ENCODE data around the gene XDH. TPM values are rescaled to one million over a fixed set of nuclear protein-coding genes. Genes with fewer than 3 reads are reported as not detected.

XDH gene
- total RNA-seq, 1 experiment from 2014 or later: 7.7 TPM

GRCh38 chr2:31359229-31359628, 55.3 kb downstream of the XDH start:
- BruUV-seq (replicated peaks): no TSS peak
- H3K27ac ChIP-seq: no peak overlapping the region
- H3K79me2 ChIP-seq (ENCODE audit: low read depth): no peaks in the 10 kb centered on the region
- no peaks in the 10 kb centered on the region for H3K4me1 ChIP-seq (replicated peaks; ENCODE audit: insufficient read depth)
- no peak for TF ChIP-seq EZH2 (IDR thresholded peaks at IDR 0.05; ENCODE audit: low read depth)
- TF ChIP-seq CTCF (conservative IDR thresholded peaks at IDR 0.05): no peak
- H3K9me2 ChIP-seq (ENCODE audit: insufficient read depth): no peaks in the 10 kb centered on the region
- ChIA-PET POLR2A (ENCODE audit: unreplicated experiment) (no interaction called here), CTCF (no interaction called here)
- intact Hi-C loops (cut with micrococcal nuclease; ENCODE audit: unreplicated experiment): no loop called here
- H3F3A ChIP-seq (ENCODE audit: insufficient read depth, low read depth): peaks cover 3% of the 10 kb centered on the region; the same call in 1 of the 2 replicates
- H3K4me3 ChIP-seq: no peak overlapping the region
- no peaks in the 10 kb centered on the region for H3K9me3 ChIP-seq (ENCODE audit: insufficient read depth, low read depth)
- no peak overlapping the region for H2AFZ ChIP-seq
- no peak for DNase-seq
- no peaks in the 10 kb centered on the region for H4K20me1 ChIP-seq (ENCODE audit: insufficient read depth)
- no peaks in the 10 kb centered on the region for H3K27me3 ChIP-seq (ENCODE audit: insufficient read depth, low read depth)
- H3K36me3 ChIP-seq (ENCODE audit: low read depth): peaks cover 22% of the 10 kb centered on the region
- no peak overlapping the region for H3K4me2 ChIP-seq

- no TSS peak for BruUV-seq (replicated peaks)
- Histone ChIP-seq H3K79me2 (ENCODE audit: low read depth) (no peaks in the 10 kb centered on the region), H4K20me1 (ENCODE audit: insufficient read depth) (no peaks in the 10 kb centered on the region), H3K9me2 (ENCODE audit: insufficient read depth) (peaks cover 3% of the 10 kb centered on the region; the same call in 1 of the 2 replicates), H2AFZ (no peak overlapping the region), H3K4me2 (no peak overlapping the region), H3K27ac (no peak overlapping the region), H3F3A (ENCODE audit: insufficient read depth, low read depth) (peaks cover 3% of the 10 kb centered on the region; the same call in 1 of the 2 replicates), H3K27me3 (ENCODE audit: insufficient read depth, low read depth) (no peaks in the 10 kb centered on the region), H3K4me3 (no peak overlapping the region), H3K9me3 (ENCODE audit: insufficient read depth, low read depth) (no peaks in the 10 kb centered on the region), H3K4me1 (replicated peaks; ENCODE audit: insufficient read depth) (no peaks in the 10 kb centered on the region), H3K36me3 (ENCODE audit: low read depth) (peaks cover 20% of the 10 kb centered on the region)
- ChIA-PET POLR2A (ENCODE audit: unreplicated experiment) (no interaction called here), CTCF (no interaction called here)
- DNase-seq: no peak
- intact Hi-C loops (cut with micrococcal nuclease; ENCODE audit: unreplicated experiment): no loop called here
- TF ChIP-seq EZH2 (IDR thresholded peaks at IDR 0.05; ENCODE audit: low read depth) (no peak), CTCF (conservative IDR thresholded peaks at IDR 0.05) (peak; percentile 68)
Observed at GRCh38 chr2:31354837-31355236, 59.7 kb downstream of the XDH start.

- Histone ChIP-seq H3F3A (ENCODE audit: insufficient read depth, low read depth) (peaks cover 3% of the 10 kb centered on the region; the same call in 1 of the 2 replicates), H3K9me2 (ENCODE audit: insufficient read depth) (peaks cover 3% of the 10 kb centered on the region; the same call in 1 of the 2 replicates), H3K4me1 (replicated peaks; ENCODE audit: insufficient read depth) (no peaks in the 10 kb centered on the region), H2AFZ (no peak overlapping the region), H3K27ac (no peak overlapping the region), H4K20me1 (ENCODE audit: insufficient read depth) (no peaks in the 10 kb centered on the region), H3K36me3 (ENCODE audit: low read depth) (peaks cover 20% of the 10 kb centered on the region; the same call in 1 of the 2 replicates), H3K27me3 (ENCODE audit: insufficient read depth, low read depth) (no peaks in the 10 kb centered on the region), H3K4me2 (no peak overlapping the region), H3K79me2 (ENCODE audit: low read depth) (no peaks in the 10 kb centered on the region), H3K4me3 (no peak overlapping the region), H3K9me3 (ENCODE audit: insufficient read depth, low read depth) (no peaks in the 10 kb centered on the region)
- DNase-seq: no peak
- no TSS peak for BruUV-seq (replicated peaks)
- CTCF ChIA-PET: no interaction called here
- POLR2A ChIA-PET (ENCODE audit: unreplicated experiment): no interaction called here
- intact Hi-C loops (cut with micrococcal nuclease; ENCODE audit: unreplicated experiment): no loop called here
- no peak for TF ChIP-seq EZH2 (IDR thresholded peaks at IDR 0.05; ENCODE audit: low read depth)
- no peak for TF ChIP-seq CTCF (conservative IDR thresholded peaks at IDR 0.05)
Observed at GRCh38 chr2:31353179-31353578, 61.4 kb downstream of the XDH start.
